Astrocyte (in vitro differentiated cells and primary cell): Measurements from ENCODE around the gene BLOC1S4. TPM values are rescaled to one million over a fixed set of nuclear protein-coding genes. Genes with fewer than 3 reads are reported as not detected.

Experiments used
- DNase-seq: peaks from one replicate; pipeline ENCODE4 v3.0.0-alpha.2; 2010; ENCODE audit warnings: low read depth
- FAIRE-seq: peaks from 2 replicates; lab custom pipeline; 2011; peaks lifted over from hg19 to GRCh38; lab: Jason Lieb, UNC
- H2AFZ ChIP-seq: 2 replicates; pipeline ENCODE4 v1.6.0; 2012; ENCODE audit warnings: low read depth, low read length, inconsistent platforms
- H3K27ac ChIP-seq: 2 replicates; pipeline ENCODE4 v1.5.1; 2011; ENCODE audit warnings: low read depth, low read length, inconsistent platforms
- H3K27me3 ChIP-seq: 2 replicates; pipeline ENCODE4 v1.6.0; 2011; ENCODE audit warnings: low read length, inconsistent platforms; ENCODE audit not compliant: insufficient read depth
- H3K36me3 ChIP-seq: 2 replicates; pipeline ENCODE4 v1.5.1; 2011; ENCODE audit warnings: low read length, inconsistent platforms; ENCODE audit not compliant: insufficient read depth
- H3K4me1 ChIP-seq: 2 replicates; pipeline ENCODE4 v1.5.1; 2011; ENCODE audit warnings: low read length, inconsistent platforms; ENCODE audit not compliant: insufficient read depth
- H3K4me2 ChIP-seq: 2 replicates; pipeline ENCODE4 v1.6.0; 2012; ENCODE audit warnings: low read length, inconsistent platforms
- H3K4me3 ChIP-seq: 2 replicates; pipeline ENCODE4 v1.5.1; 2011; ENCODE audit warnings: low read depth, mild to moderate bottlenecking, low read length, inconsistent platforms; ENCODE audit not compliant: insufficient read depth
- H3K79me2 ChIP-seq: 2 replicates; pipeline ENCODE4 v1.6.0; 2012; ENCODE audit warnings: mild to moderate bottlenecking, low read length, inconsistent platforms; ENCODE audit not compliant: insufficient read depth
- H3K9ac ChIP-seq: 2 replicates; pipeline ENCODE4 v1.6.0; 2012; ENCODE audit warnings: mild to moderate bottlenecking, low read length, inconsistent platforms
- H3K9me3 ChIP-seq: 2 replicates; pipeline ENCODE4 v1.5.1; 2012; ENCODE audit warnings: low read depth, mild to moderate bottlenecking, low read length, inconsistent platforms; ENCODE audit not compliant: insufficient read depth
- H4K20me1 ChIP-seq: 2 replicates; pipeline ENCODE4 v1.6.0; 2012; ENCODE audit warnings: low read length, inconsistent platforms; ENCODE audit not compliant: insufficient read depth
- H3K27ac Mint-ChIP-seq: one replicate; pipeline ENCODE4 v1.8.0; 2021; ENCODE audit warnings: mild to moderate bottlenecking, mixed read lengths; ENCODE audit not compliant: unreplicated experiment
- H3K27me3 Mint-ChIP-seq: one replicate; pipeline ENCODE4 v1.8.0; 2021; ENCODE audit warnings: low read depth, mixed read lengths; ENCODE audit not compliant: unreplicated experiment
- H3K36me3 Mint-ChIP-seq: one replicate; pipeline ENCODE4 v1.8.0; 2021; ENCODE audit warnings: low read depth, mixed read lengths; ENCODE audit not compliant: unreplicated experiment
- H3K4me1 Mint-ChIP-seq: one replicate; pipeline ENCODE4 v1.8.0; 2021; ENCODE audit warnings: low read depth, mixed read lengths; ENCODE audit not compliant: unreplicated experiment
- H3K4me3 Mint-ChIP-seq: one replicate; pipeline ENCODE4 v1.8.0; 2021; ENCODE audit warnings: mild to moderate bottlenecking, moderate library complexity, mixed read lengths; ENCODE audit not compliant: unreplicated experiment
- H3K9me3 Mint-ChIP-seq: one replicate; pipeline ENCODE4 v1.8.0; 2021; ENCODE audit warnings: mild to moderate bottlenecking, mixed read lengths; ENCODE audit not compliant: unreplicated experiment
- CTCF ChIP-seq: IDR thresholded peaks from 2 replicates; pipeline ENCODE4 v1.5.1; 2011; ENCODE audit warnings: low read depth, mild to moderate bottlenecking, inconsistent platforms, low read length, moderate library complexity; ENCODE audit not compliant: insufficient read depth
- EZH2 ChIP-seq: IDR thresholded peaks from 2 replicates; pipeline ENCODE4 v1.6.1; 2012; ENCODE audit warnings: mild to moderate bottlenecking, low read length, inconsistent platforms; ENCODE audit not compliant: insufficient read depth
- total RNA-seq: library from RNA; stranded (reverse); gene quantifications from 2 replicates; pipeline ENCODE4 v1.2.1, GENCODE V29; 2021

The BLOC1S4 gene
- total RNA-seq, 1 donor from 2014 or later, result 20.9 TPM

GRCh38 chr4:6742507-6742906, 26.5 kb downstream of the BLOC1S4 start:
- no peaks in the 10 kb centered on the region for H3K79me2 ChIP-seq
- H2AFZ ChIP-seq, result no peak overlapping the region
- H3K4me2 ChIP-seq, result no peak overlapping the region
- no peaks in the 10 kb centered on the region for H3K9me3 ChIP-seq
- H3K36me3 ChIP-seq, result no peaks in the 10 kb centered on the region
- no peak overlapping the region for H3K27ac ChIP-seq
- H3K4me1 Mint-ChIP-seq, result no peaks in the 10 kb centered on the region
- H3K27me3 Mint-ChIP-seq, result no peaks in the 10 kb centered on the region
- no peak overlapping the region for H3K27ac Mint-ChIP-seq
- TF ChIP-seq EZH2 (no peak), CTCF (no peak)
- peaks cover 6% of the 10 kb centered on the region for H3K4me1 ChIP-seq
- no peak overlapping the region for H3K9ac ChIP-seq
- H3K36me3 Mint-ChIP-seq, result no peaks in the 10 kb centered on the region
- no peaks in the 10 kb centered on the region for H3K9me3 Mint-ChIP-seq
- H4K20me1 ChIP-seq, result no peaks in the 10 kb centered on the region
- H3K4me3 Mint-ChIP-seq, result no peak overlapping the region
- no peak overlapping the region for H3K4me3 ChIP-seq
- DNase-seq, result no peak
- no peaks in the 10 kb centered on the region for H3K27me3 ChIP-seq
- FAIRE-seq, result no peak

- no peak for TF ChIP-seq CTCF
- TF ChIP-seq EZH2, result no peak
- no peaks in the 10 kb centered on the region for H3K36me3 Mint-ChIP-seq
- FAIRE-seq, result no peak
These were observed 27.0 kb downstream of the BLOC1S4 start for GRCh38 chr4:6742989-6743388.

GRCh38 chr4:6746721-6747293, 30.8 kb downstream of the BLOC1S4 start:
- Mint-ChIP-seq H3K4me1 (no peaks in the 10 kb centered on the region), H3K27me3 (no peaks in the 10 kb centered on the region), H3K36me3 (no peaks in the 10 kb centered on the region), H3K4me3 (no peak overlapping the region), H3K27ac (no peak overlapping the region), H3K9me3 (no peaks in the 10 kb centered on the region)
- Histone ChIP-seq H3K36me3 (no peaks in the 10 kb centered on the region), H3K9me3 (no peaks in the 10 kb centered on the region), H4K20me1 (no peaks in the 10 kb centered on the region), H3K4me3 (no peak overlapping the region), H3K4me1 (peaks cover 14% of the 10 kb centered on the region), H3K27me3 (no peaks in the 10 kb centered on the region), H3K79me2 (no peaks in the 10 kb centered on the region), H2AFZ (peak overlapping the region; percentile 34), H3K27ac (no peak overlapping the region), H3K9ac (no peak overlapping the region), H3K4me2 (no peak overlapping the region)
- TF ChIP-seq EZH2 (no peak), CTCF (no peak)
- DNase-seq, result peak; percentile 33
- no peak for FAIRE-seq

More at GRCh38 chr4:6742989-6743388, 27.0 kb downstream of the BLOC1S4 start:
- H3K36me3 ChIP-seq, result no peaks in the 10 kb centered on the region
- no peak overlapping the region for H3K4me3 ChIP-seq
- no peak overlapping the region for H3K9ac ChIP-seq
- Mint-ChIP-seq H3K9me3 (no peaks in the 10 kb centered on the region), H3K27me3 (no peaks in the 10 kb centered on the region), H3K4me1 (no peaks in the 10 kb centered on the region), H3K27ac (no peak overlapping the region), H3K4me3 (no peak overlapping the region)
- H2AFZ ChIP-seq, result no peak overlapping the region
- H3K79me2 ChIP-seq, result no peaks in the 10 kb centered on the region
- H3K27ac ChIP-seq, result no peak overlapping the region
- H3K4me1 ChIP-seq, result peaks cover 6% of the 10 kb centered on the region
- H3K9me3 ChIP-seq, result no peaks in the 10 kb centered on the region
- no peak for DNase-seq
- H3K27me3 ChIP-seq, result no peaks in the 10 kb centered on the region
- H4K20me1 ChIP-seq, result no peaks in the 10 kb centered on the region
- no peak overlapping the region for H3K4me2 ChIP-seq
